ENCODE results near the gene IL10RB.
"Not testable (repeated sequence)": the region's sequence is repeated elsewhere in the genome, so short reads cannot be mapped to it uniquely, and the experiment has no call there.

IL10RB gene

GRCh38 chr21:33266050-33266788 is at the start of gene IL10RB:
Gene IL10RB, plus strand, starts transcription at chr21:33266367. Its CDS starts 99 bp downstream, at chr21:33266466.
- in situ Hi-C loops (cut with MboI; ENCODE audit: low sequenced_read_pairs), result loop anchor here (10.0 kb wide), 1 partner anchor 61 kb away; no protein-coding TSS in a partner anchor

GRCh38 chr21:33217138-33217520 is 49.0 kb upstream of the IL10RB start:
- in situ Hi-C loops (cut with MboI; ENCODE audit: low sequenced_read_pairs), result no loop called here

- in situ Hi-C loops (cut with MboI; ENCODE audit: low sequenced_read_pairs), result no loop called here
Measured at GRCh38 chr21:33219300-33219699, 46.9 kb upstream of the IL10RB start.

- in situ Hi-C loops (cut with MboI; ENCODE audit: low sequenced_read_pairs), result no loop called here
Measured at GRCh38 chr21:33219954-33220353, 46.2 kb upstream of the IL10RB start.

- in situ Hi-C loops (cut with MboI; ENCODE audit: low sequenced_read_pairs), result not testable (repeated sequence)
Measured at GRCh38 chr21:33225376-33225775, 40.8 kb upstream of the IL10RB start.

DNA sequence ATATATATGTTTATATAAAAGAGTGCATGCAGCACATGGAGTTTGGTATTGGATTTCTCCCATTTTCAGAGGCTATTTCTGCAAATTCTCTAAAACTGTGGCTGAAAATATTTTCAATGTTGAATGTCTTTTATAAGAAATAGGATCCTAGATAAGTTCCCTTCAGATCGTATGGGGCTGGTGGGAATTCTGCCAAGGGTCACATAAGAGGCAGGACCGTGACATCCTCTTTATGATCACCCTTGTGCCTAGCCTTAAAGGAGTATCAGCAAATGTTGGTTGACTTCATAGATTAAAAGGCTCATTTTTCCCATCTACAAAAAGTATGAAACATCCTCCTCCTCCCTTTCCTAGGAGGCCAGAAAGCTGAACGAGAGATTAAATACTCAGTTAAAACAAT is 37.7 kb upstream of the IL10RB start:
- in situ Hi-C loops (cut with MboI; ENCODE audit: low sequenced_read_pairs), result no loop called here

GRCh38 chr21:33229099-33229783 is 36.9 kb upstream of the IL10RB start:
- in situ Hi-C loops (cut with MboI; ENCODE audit: low sequenced_read_pairs), result no loop called here

DNA sequence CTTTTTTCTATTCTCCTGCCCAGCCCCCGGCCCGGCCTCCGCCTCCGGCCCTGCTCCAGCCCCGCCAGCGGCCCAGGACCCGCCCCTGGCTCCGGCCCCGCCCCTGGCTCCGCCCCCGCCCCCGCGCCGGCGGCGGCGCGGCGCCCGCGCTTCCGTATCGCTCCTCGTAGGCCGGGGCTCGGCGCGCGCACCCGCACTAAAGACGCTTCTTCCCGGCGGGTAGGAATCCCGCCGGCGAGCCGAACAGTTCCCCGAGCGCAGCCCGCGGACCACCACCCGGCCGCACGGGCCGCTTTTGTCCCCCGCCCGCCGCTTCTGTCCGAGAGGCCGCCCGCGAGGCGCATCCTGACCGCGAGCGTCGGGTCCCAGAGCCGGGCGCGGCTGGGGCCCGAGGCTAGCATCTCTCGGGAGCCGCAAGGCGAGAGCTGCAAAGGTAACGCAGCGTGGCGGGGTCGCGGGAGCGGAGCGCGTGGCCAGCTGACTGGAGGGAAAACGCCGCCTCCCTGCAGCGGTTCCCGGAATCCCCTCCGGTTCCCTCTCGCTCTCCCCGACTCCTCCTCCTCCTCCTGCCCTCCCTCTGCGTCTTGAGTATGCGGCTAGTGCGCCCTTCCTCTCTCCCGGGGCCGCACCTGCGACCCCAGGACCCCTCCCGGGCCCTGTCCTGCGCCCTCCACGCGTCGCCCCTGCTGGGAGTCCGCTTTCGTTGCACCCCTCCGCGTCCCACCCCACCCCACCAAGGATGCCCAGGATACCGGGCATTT is 36.2 kb upstream of the IL10RB start, which contains the start of gene IFNAR2:
TSS of gene IFNAR2 (plus strand) at position 155 of the 761 bp plus-strand sequence. CDS start 11,985 bp downstream, outside the sequence.
- in situ Hi-C loops (cut with MboI; ENCODE audit: low sequenced_read_pairs), result no loop called here

GRCh38 chr21:33230545-33231324 is 35.4 kb upstream of the IL10RB start:
- in situ Hi-C loops (cut with MboI; ENCODE audit: low sequenced_read_pairs), result no loop called here

DNA sequence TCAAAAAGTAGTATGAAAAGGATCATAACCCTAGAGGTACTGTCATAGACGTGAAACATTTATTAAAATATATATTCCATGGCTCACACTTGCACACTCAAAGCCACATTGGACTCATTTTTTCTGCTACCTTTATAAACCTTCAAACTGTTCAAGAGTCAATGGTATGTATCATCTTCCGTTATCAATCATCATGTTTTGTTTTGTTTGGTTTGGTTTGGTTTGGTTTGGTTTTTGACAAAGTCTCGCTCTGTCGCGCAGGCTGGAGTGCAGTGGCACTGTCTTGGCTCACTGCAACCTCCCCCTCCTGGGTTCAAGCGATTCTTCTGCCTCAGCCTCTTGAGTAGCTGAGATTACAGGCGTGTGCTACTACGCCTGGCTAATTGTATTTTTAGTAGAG is 34.6 kb upstream of the IL10RB start:
- in situ Hi-C loops (cut with MboI; ENCODE audit: low sequenced_read_pairs), result no loop called here

DNA sequence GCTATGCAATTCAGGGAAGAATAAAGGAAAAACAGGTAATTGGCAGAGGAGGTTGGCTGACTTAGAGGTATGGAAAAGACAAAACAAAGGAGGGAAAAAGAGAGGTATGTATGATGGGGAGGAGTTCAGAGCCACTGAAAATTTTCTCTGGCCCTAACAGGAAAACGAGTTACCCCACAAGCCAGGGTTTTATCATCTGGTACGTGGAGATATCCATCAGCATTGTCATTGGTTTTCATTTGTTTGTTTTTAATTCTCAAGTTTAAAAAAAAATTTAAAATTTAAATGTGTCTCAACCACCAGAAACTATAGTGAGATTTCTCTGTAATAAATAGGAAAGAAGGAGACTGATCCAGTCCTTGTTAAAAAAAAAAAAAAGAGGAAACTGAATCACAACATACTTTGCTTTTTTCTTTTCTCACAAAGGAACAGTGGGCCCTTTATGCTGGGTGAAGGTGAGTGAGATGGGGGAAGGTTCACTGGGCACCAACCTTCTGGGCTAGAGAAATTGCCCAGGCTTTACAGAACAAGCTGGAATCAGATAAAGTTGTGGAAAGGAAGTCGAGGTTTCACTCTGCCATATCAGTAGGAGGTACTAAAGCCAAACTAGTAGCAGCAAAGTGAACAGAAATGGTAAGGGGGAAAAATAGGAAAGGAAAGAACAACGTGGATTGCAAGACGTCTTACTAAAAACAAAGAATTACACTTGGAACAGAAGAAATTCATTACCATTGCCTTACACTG is 33.7 kb upstream of the IL10RB start:
- in situ Hi-C loops (cut with MboI; ENCODE audit: low sequenced_read_pairs), result no loop called here

DNA sequence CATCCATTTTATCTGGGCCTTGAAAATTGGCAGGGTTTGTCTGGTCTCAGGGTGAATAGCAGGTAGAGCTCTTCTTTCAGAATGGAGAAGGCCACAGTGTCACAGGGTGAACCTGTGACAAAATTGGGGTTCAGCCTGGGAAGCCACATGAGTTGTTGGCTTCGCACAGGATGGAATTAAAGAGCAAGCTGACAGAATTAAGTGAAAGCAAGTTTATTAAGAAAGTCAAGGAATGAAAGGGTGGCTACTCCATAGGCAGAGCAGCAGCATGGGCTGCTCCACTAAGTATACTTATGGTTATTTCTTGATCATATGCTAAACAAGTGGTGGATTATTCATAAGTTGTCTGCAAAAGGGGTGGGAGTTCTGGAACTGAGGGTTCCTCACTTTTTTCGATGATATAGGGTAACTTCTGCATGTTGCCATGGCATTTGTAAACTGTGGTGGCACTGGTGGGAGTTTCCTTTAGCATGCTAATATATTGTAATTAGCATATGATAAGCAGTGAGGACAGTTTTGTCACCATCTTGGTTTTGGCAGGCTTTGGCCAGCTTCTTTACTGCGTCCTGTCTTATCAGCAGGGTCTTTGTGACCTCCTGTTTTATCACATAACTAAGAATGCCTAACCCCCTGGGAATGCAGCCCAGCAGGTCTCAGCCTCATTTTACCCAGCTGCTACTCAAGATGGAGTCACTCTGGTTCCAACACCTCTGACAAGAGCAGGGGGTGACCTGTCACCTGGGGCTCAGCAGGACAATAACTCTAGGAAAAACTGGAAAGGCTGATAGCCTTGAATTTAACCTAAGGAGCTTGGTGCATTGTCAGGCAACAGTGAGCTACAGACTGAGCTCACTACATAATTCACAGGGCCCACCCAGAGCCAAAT is 31.3 kb upstream of the IL10RB start:
- in situ Hi-C loops (cut with MboI; ENCODE audit: low sequenced_read_pairs), result no loop called here

GRCh38 chr21:33236013-33236686 is 30.0 kb upstream of the IL10RB start:
- in situ Hi-C loops (cut with MboI; ENCODE audit: low sequenced_read_pairs), result no loop called here

DNA sequence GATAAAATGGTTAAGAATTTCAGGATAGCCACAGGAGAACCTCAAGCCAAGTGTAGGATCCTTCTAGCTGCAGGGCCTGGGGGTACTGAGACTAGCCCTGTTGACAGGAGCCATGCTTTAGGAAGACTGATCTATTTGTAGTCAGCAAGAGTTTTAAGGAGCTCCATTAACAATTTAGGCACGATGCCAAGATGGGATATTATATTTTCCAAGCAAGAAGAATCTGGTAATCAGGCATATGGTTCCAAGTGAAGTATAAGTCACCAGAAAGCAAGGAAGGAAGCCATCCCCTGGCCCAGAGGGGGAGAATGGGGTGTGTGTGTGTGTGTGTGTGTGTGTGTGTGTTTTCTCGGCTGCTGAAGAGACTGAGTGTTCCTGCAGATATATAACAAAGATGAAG is 29.4 kb upstream of the IL10RB start:
- in situ Hi-C loops (cut with MboI; ENCODE audit: low sequenced_read_pairs), result no loop called here

- in situ Hi-C loops (cut with MboI; ENCODE audit: low sequenced_read_pairs), result no loop called here
Measured at GRCh38 chr21:33237486-33237885, 28.7 kb upstream of the IL10RB start.

DNA sequence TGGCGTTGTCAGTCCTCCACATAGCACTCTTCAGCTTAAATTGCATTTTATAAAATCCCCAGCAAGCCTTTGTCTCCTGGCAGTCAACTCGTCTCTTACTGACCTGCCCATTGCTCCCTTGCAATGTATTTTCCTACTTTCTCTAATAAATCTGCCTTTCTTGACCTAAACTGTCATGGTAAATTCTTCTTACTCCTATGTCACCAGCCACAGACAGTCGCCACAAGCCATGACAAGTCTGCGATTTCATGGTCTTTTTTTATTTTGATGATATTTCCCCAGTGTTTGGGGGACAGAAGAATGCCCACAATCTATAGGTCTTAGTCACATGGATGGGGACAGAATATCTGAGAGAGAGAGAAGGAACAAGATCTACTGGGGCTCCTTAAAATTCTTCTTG is 28.0 kb upstream of the IL10RB start:
- in situ Hi-C loops (cut with MboI; ENCODE audit: low sequenced_read_pairs), result no loop called here

DNA sequence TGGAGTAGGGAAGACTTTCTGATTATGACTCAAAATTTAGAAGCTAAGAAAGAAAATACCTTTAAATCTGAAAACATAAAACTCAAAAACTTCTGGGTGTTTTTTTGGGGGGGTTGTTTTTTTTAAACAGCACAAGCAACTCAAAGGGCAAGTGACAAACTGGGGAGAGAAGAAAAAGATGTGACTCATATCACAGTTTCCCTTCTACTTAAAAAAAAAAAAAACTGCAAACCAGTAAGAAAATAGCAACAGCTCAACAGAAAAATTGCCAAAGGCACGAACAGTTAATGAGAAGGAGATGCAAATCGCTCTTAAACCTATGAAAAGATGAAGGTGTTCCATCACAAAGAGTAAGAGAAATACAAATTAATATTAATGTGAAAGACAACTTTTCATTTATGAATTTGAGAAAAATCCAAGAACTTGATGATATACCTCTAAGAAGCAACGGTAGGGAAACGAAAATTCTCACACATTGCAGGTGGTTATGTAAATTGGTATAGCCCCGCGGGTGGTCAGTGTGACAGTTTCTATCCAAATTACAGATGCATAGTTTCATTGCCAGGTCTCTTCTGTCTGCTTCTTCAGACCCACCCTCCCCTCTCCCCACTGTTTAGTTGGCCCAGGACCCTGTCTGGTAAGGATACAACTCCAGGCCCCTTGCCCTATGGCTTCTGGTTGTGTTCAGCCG is 27.5 kb upstream of the IL10RB start:
- in situ Hi-C loops (cut with MboI; ENCODE audit: low sequenced_read_pairs), result no loop called here

DNA sequence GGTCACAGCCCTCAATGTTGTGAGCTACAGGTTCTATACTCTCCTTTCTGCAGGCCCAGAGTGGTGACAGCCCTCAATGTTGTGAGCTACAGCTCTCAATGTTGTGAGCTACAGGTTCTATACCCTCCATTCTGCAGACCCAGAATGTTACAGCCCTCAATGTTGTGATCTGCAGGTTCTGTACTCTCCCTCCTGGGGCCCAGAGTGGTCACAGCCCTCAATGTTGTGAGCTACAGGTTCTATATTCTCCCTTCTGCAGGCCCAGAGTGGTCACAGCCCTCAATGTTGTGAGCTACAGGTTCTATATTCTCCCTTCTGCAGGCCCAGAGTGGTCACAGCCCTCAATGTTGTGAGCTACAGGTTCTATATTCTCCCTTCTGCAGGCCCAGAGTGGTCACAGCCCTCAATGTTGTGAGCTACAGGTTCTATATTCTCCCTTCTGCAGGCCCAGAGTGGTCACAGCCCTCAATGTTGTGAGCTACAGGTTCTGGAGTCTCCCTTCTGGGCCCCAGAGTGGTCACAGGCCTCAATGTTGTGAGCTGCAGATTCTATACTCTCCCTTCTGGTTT is 26.5 kb upstream of the IL10RB start:
- in situ Hi-C loops (cut with MboI; ENCODE audit: low sequenced_read_pairs), result not testable (repeated sequence)

Measured in HL-60/S4 treated with retinoic acid at 250 ng/mL for 4 days and 3 days (cell line).